ENCODE data around the gene BPNT1.

- TF ChIP-seq POLR2AphosphoS5 (IDR thresholded peaks at IDR 0.05; ENCODE audit: insufficient read depth, low read depth, low read length), result no peak
- no peak for TF ChIP-seq EZH2 (IDR thresholded peaks at IDR 0.05; ENCODE audit: borderline replicate concordance, low read depth, low read length, severe bottlenecking)
- TF ChIP-seq MAX (IDR thresholded peaks at IDR 0.05; ENCODE audit: insufficient read depth, insufficient read length), result no peak
- TF ChIP-seq CTCF (IDR thresholded peaks at IDR 0.05; ENCODE audit: extremely low read depth in 1 of 2, insufficient read depth in 1 of 2, low read depth in 1 of 2, low read length in 2 of 2), result no peak
- TF ChIP-seq POLR2A (IDR thresholded peaks at IDR 0.05; ENCODE audit: low read depth, low read length), result no peak
- no peak for TF ChIP-seq GATA2 (IDR thresholded peaks at IDR 0.05; ENCODE audit: insufficient read depth, insufficient read length, low read depth, low read length)
- TF ChIP-seq MYC (IDR thresholded peaks at IDR 0.05; ENCODE audit: low read depth, low read length), result no peak
- no peak for TF ChIP-seq JUN (IDR thresholded peaks at IDR 0.05; ENCODE audit: borderline replicate concordance, insufficient read depth, insufficient read length, low read depth)
- TF ChIP-seq FOS (IDR thresholded peaks at IDR 0.05; ENCODE audit: borderline replicate concordance, insufficient read depth, low read length), result no peak
Observed at GRCh38 chr1:220135755-220136154, 46.2 kb upstream of the BPNT1 start.

All from endothelial cell of umbilical vein (primary cell).